MG63 (cell line): ENCODE results near the gene CFB. TPM values are rescaled to one million over a fixed set of nuclear protein-coding genes. Genes with fewer than 3 reads are reported as not detected.
"Not testable (repeated sequence)": the region's sequence is repeated elsewhere in the genome, so short reads cannot be mapped to it uniquely, and the experiment has no call there.

Source experiments
- DNase-seq: peaks from one replicate; pipeline ENCODE4 v3.0.0-alpha.2; 2020
- H3K27me3 ChIP-seq: fragments of 250-450 bp; sonication (Bioruptor Pico); 2 replicates; pipeline ENCODE4 v1.5.1; 2020; ENCODE audit warnings: mild to moderate bottlenecking, moderate library complexity
- H3K36me3 ChIP-seq: fragments of 250-450 bp; sonication (Bioruptor Pico); 2 replicates; pipeline ENCODE4 v1.5.1; 2020; ENCODE audit warnings: mild to moderate bottlenecking, moderate library complexity
- H3K4me3 ChIP-seq: fragments of 250-450 bp; sonication (Bioruptor Pico); 2 replicates; pipeline ENCODE4 v1.5.1; 2020; ENCODE audit warnings: mild to moderate bottlenecking, moderate library complexity
- H3K9me3 ChIP-seq: fragments of 250-450 bp; sonication (Bioruptor Pico); 2 replicates; pipeline ENCODE4 v1.5.1; 2020; ENCODE audit warnings: mild to moderate bottlenecking, moderate library complexity
- total RNA-seq: library from RNA; depleted of rRNA; stranded (reverse); fragments of >200 nt; shearing (Covaris generic); gene quantifications from 2 replicates; pipeline ENCODE4 v1.2.3, GENCODE V29; 2014; ENCODE audit warnings: low replicate concordance; rRNA removed

The CFB gene
- total RNA-seq, 1 experiment from 2014 or later = 6.9 TPM

- DNase-seq = no peak
- no peaks in the 10 kb centered on the region for H3K27me3 ChIP-seq
- peaks cover 11% of the 10 kb centered on the region for H3K36me3 ChIP-seq
- H3K9me3 ChIP-seq = no peaks in the 10 kb centered on the region
- peak overlapping the region; percentile 78 for H3K4me3 ChIP-seq
Observed at GRCh38 chr6:31972709-31973350, 26.9 kb downstream of the CFB start.

GRCh38 chr6:31976065-31976464 lies 30.2 kb downstream of the CFB start:
- H3K27me3 ChIP-seq = not testable (repeated sequence)

GRCh38 chr6:31977816-31978431 lies 32.0 kb downstream of the CFB start:
- Histone ChIP-seq H3K27me3 (no peaks in the 10 kb centered on the region), H3K4me3 (no peak overlapping the region)
- no peak for DNase-seq

More at GRCh38 chr6:31976065-31976464, 30.2 kb downstream of the CFB start:
- H3K9me3 ChIP-seq, H3K4me3 ChIP-seq, H3K36me3 ChIP-seq, DNase-seq: not testable (repeated sequence)

GRCh38 chr6:31978831-31979230 lies 32.9 kb downstream of the CFB start:
- Histone ChIP-seq H3K9me3 (no peaks in the 10 kb centered on the region), H3K36me3 (no peaks in the 10 kb centered on the region), H3K4me3 (no peak overlapping the region), H3K27me3 (no peaks in the 10 kb centered on the region)
- no peak for DNase-seq

More at GRCh38 chr6:31977816-31978431, 32.0 kb downstream of the CFB start:
- Histone ChIP-seq H3K9me3 (no peaks in the 10 kb centered on the region), H3K36me3 (no peaks in the 10 kb centered on the region)

GRCh38 chr6:31979238-31979898 lies 33.5 kb downstream of the CFB start:
- no peak overlapping the region for H3K4me3 ChIP-seq
- H3K27me3 ChIP-seq = no peaks in the 10 kb centered on the region
- H3K36me3 ChIP-seq = no peaks in the 10 kb centered on the region
- no peaks in the 10 kb centered on the region for H3K9me3 ChIP-seq
- no peak for DNase-seq

GRCh38 chr6:31980195-31980876 lies 34.4 kb downstream of the CFB start:
- H3K4me3 ChIP-seq, H3K27me3 ChIP-seq, DNase-seq, H3K36me3 ChIP-seq, H3K9me3 ChIP-seq: not testable (repeated sequence)

GRCh38 chr6:31980998-31981397 lies 35.1 kb downstream of the CFB start:
- not testable (repeated sequence) for H3K27me3 ChIP-seq, H3K4me3 ChIP-seq, DNase-seq, H3K9me3 ChIP-seq, H3K36me3 ChIP-seq

GRCh38 chr6:31981744-31982143 lies 35.8 kb downstream of the CFB start, which contains the start of gene C4A:
Gene C4A (plus strand): TSS chr6:31982057. CDS start chr6:31982108, 51 bp downstream.
- not testable (repeated sequence) for H3K27me3 ChIP-seq, H3K9me3 ChIP-seq, H3K36me3 ChIP-seq, H3K4me3 ChIP-seq, DNase-seq

- not testable (repeated sequence) for H3K36me3 ChIP-seq, DNase-seq, H3K27me3 ChIP-seq, H3K4me3 ChIP-seq, H3K9me3 ChIP-seq
Observed at GRCh38 chr6:31989363-31989762, 43.5 kb downstream of the CFB start.

GRCh38 chr6:31994421-31994820 lies 48.5 kb downstream of the CFB start:
- not testable (repeated sequence) for H3K27me3 ChIP-seq, DNase-seq, H3K36me3 ChIP-seq, H3K4me3 ChIP-seq, H3K9me3 ChIP-seq

GRCh38 chr6:31996385-31996784 lies 50.5 kb downstream of the CFB start:
- not testable (repeated sequence) for H3K9me3 ChIP-seq, H3K36me3 ChIP-seq, DNase-seq, H3K4me3 ChIP-seq, H3K27me3 ChIP-seq

Other genes starting within 250 kb of the CFB start
- 19.4 and 43.4 TPM in 2 replicates for gene ABHD16A, start 242.8 kb upstream of the CFB start, total RNA-seq
- gene LY6G6F, start 239.2 kb upstream of the CFB start, total RNA-seq = not detected in 2 replicates
- not detected in 2 replicates for gene LY6G6D, start 230.7 kb upstream of the CFB start, total RNA-seq
- gene LY6G6C, start 224.3 kb upstream of the CFB start, total RNA-seq = not detected in 2 replicates
- not detected in 2 replicates for gene MPIG6B, start 222.7 kb upstream of the CFB start, total RNA-seq
- gene DDAH2, start 216.8 kb upstream of the CFB start, total RNA-seq = 24.6 and 31.9 TPM in 2 replicates
- gene CLIC1, start 209.6 kb upstream of the CFB start, total RNA-seq = 571 and 764 TPM in 2 replicates
- gene MSH5, start 206.1 kb upstream of the CFB start, total RNA-seq = 3.1 and 6.3 TPM in 2 replicates
- gene SAPCD1, start 183.4 kb upstream of the CFB start, total RNA-seq = 2.5 TPM in 1 of 2 replicates, not detected in the other
- gene VWA7, start 168.8 kb upstream of the CFB start, total RNA-seq = 0.13 and 0.84 TPM in 2 replicates
- gene VARS1, start 150.3 kb upstream of the CFB start, total RNA-seq = 58.8 and 107 TPM in 2 replicates
- 57.0 and 58.4 TPM in 2 replicates for gene LSM2, start 139.1 kb upstream of the CFB start, total RNA-seq
- gene HSPA1L, start 130.8 kb upstream of the CFB start, total RNA-seq = 0.33 and 0.39 TPM in 2 replicates
- gene HSPA1A, start 130.6 kb upstream of the CFB start, total RNA-seq = 32.5 and 71.8 TPM in 2 replicates
- gene HSPA1B, start 118.4 kb upstream of the CFB start, total RNA-seq = 48.7 and 72.1 TPM in 2 replicates
- gene NEU1, start 83.3 kb upstream of the CFB start, total RNA-seq = 11.7 and 14.6 TPM in 2 replicates
- gene SLC44A4, start 67.1 kb upstream of the CFB start, total RNA-seq = not detected in 2 replicates
- 30.4 and 38.9 TPM in 2 replicates for gene EHMT2, start 48.4 kb upstream of the CFB start, total RNA-seq
- gene ZBTB12, start 44.0 kb upstream of the CFB start, total RNA-seq = 0.67 and 9.3 TPM in 2 replicates
- gene C2, start 18.4 kb upstream of the CFB start, total RNA-seq = 0.13 and 0.20 TPM in 2 replicates
- gene NELFE, start 12.9 kb downstream of the CFB start, total RNA-seq = 111 and 131 TPM in 2 replicates
- gene SKIC2, start 13.1 kb downstream of the CFB start, total RNA-seq = 22.9 and 25.2 TPM in 2 replicates
- gene DXO, start 26.0 kb downstream of the CFB start, total RNA-seq = 9.8 and 13.7 TPM in 2 replicates
- gene C4A, start 36.0 kb downstream of the CFB start, total RNA-seq = 0.26 TPM in 1 of 2 replicates, not detected in the other
- gene C4B, start 68.7 kb downstream of the CFB start, total RNA-seq = 0.26 and 0.81 TPM in 2 replicates
- gene CYP21A2, start 92.3 kb downstream of the CFB start, total RNA-seq = not detected in 2 replicates
- 0.44 and 3.6 TPM in 2 replicates for gene TNXB, start 163.2 kb downstream of the CFB start, total RNA-seq
- 2.9 and 7.5 TPM in 2 replicates for gene ATF6B, start 182.2 kb downstream of the CFB start, total RNA-seq
- 4.0 and 13.0 TPM in 2 replicates for gene FKBPL, start 184.2 kb downstream of the CFB start, total RNA-seq
- not detected in 2 replicates for gene PRRT1, start 205.8 kb downstream of the CFB start, total RNA-seq
- 2.9 and 5.9 TPM in 2 replicates for gene PPT2, start 208.0 kb downstream of the CFB start, total RNA-seq
- 1.0 and 2.8 TPM in 2 replicates for gene EGFL8, start 218.5 kb downstream of the CFB start, total RNA-seq
- 22.8 and 24.8 TPM in 2 replicates for gene AGPAT1, start 230.0 kb downstream of the CFB start, total RNA-seq
- 28.7 and 38.3 TPM in 2 replicates for gene RNF5, start 232.3 kb downstream of the CFB start, total RNA-seq
- gene AGER, start 238.2 kb downstream of the CFB start, total RNA-seq = 1.4 TPM in 1 of 2 replicates, not detected in the other
- 10.9 and 13.2 TPM in 2 replicates for gene PBX2, start 244.1 kb downstream of the CFB start, total RNA-seq
- gene GPSM3, start 246.5 kb downstream of the CFB start, total RNA-seq = 0.10 and 0.20 TPM in 2 replicates